NB4 (cell line): ENCODE data around the gene SLC2A5.
"Not testable (repeated sequence)": the region's sequence is repeated elsewhere in the genome, so short reads cannot be mapped to it uniquely, and the experiment has no call there.

ENCODE experiments used
- DNase-seq: peaks from one replicate; pipeline ENCODE4 v3.0.0; 2010; ENCODE audit warnings: low read depth
- H3K4me3 ChIP-seq: one replicate; pipeline ENCODE4 v1.5.1; 2011; ENCODE audit warnings: mild to moderate bottlenecking, low read depth, low read length, moderate library complexity
- MYC ChIP-seq: IDR thresholded peaks from 2 replicates; pipeline ENCODE4 v1.6.1; 2011; ENCODE audit warnings: low read depth, low read length
- POLR2A ChIP-seq: IDR thresholded peaks from 2 replicates; pipeline ENCODE4 v1.6.1; 2011; ENCODE audit warnings: mild to moderate bottlenecking; ENCODE audit not compliant: insufficient read length; ENCODE audit errors: extremely low read depth
- TF ChIP-seq, protein P1 (sequence below): IDR thresholded peaks from 2 replicates; pipeline ENCODE4 v1.6.1; 2011; ENCODE audit warnings: low read depth, low read length
- TF ChIP-seq, protein P2 (sequence below): IDR thresholded peaks from one replicate; pipeline ENCODE4 v1.5.1; 2012; ENCODE audit warnings: low read depth, low read length

Gene SLC2A5

DNA sequence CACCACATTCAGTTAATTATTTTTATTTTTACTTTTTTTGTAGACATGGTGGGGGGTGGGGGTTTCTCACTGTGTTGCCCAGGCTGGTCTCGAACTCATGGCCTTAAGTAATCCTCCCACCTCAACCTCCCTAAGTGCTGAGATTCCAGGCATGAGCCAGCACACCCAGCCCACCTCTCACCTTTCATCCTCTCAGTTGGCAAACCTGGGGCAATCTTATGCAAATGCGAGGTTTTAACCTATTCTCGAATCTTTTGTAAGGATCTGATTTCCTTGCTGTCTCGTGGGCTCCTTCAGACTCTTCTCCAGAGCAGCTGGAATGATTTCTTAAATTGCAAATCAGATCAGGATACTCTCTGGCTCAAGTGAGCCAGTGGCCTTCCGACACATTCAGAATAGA, 36.1 kb downstream of the SLC2A5 start:
- no peak for TF ChIP-seq POLR2A
- TF ChIP-seq, protein P1, sequence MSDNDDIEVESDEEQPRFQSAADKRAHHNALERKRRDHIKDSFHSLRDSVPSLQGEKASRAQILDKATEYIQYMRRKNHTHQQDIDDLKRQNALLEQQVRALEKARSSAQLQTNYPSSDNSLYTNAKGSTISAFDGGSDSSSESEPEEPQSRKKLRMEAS, result no peak
- TF ChIP-seq MYC, result no peak
- TF ChIP-seq, protein P2, sequence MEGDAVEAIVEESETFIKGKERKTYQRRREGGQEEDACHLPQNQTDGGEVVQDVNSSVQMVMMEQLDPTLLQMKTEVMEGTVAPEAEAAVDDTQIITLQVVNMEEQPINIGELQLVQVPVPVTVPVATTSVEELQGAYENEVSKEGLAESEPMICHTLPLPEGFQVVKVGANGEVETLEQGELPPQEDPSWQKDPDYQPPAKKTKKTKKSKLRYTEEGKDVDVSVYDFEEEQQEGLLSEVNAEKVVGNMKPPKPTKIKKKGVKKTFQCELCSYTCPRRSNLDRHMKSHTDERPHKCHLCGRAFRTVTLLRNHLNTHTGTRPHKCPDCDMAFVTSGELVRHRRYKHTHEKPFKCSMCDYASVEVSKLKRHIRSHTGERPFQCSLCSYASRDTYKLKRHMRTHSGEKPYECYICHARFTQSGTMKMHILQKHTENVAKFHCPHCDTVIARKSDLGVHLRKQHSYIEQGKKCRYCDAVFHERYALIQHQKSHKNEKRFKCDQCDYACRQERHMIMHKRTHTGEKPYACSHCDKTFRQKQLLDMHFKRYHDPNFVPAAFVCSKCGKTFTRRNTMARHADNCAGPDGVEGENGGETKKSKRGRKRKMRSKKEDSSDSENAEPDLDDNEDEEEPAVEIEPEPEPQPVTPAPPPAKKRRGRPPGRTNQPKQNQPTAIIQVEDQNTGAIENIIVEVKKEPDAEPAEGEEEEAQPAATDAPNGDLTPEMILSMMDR, result no peak
- no peak for DNase-seq
- H3K4me3 ChIP-seq, result no peak overlapping the region

DNA sequence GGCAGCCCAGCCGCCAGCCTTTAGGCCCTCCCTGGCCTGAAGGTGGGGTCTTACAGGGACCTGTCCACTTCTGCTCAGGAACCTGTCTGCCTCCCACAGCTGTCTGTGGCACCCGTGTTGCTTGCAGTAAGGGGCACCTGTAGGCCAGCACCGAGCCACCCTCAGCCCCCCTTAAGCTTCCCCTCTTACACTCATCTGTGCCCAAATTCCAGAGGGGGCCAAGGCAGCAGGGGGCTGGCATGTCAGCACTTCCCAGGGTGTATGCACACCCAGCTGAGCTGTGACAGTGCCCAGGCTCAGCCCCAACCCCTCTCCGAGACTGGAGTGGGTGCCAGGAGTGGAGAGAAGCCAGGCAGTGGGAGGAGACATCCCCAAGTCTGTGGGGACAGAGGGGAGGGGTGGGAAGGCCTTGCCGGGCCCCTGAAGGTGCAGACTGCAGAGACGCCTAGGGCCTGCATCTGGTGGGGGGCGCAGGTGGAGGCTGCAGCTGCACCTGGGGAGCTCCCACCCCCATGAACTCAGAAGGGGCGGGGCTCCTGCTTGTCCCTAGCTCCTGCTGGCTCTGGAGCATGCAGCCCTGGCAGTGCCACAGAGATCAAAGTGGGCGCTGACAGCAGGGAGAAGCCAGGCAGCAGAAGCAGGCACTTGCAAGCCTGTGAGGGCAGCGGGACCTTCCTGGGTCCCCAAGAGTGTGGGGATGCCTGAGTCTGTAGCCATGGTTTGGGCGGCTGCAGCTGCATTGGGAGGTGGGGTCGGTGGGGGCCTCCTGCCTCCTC, 37.8 kb downstream of the SLC2A5 start:
- DNase-seq, result no peak
- no peak overlapping the region for H3K4me3 ChIP-seq
- TF ChIP-seq POLR2A (no peak), MYC (no peak)
- TF ChIP-seq, protein P2, result no peak
- TF ChIP-seq, protein P1, result no peak

DNA sequence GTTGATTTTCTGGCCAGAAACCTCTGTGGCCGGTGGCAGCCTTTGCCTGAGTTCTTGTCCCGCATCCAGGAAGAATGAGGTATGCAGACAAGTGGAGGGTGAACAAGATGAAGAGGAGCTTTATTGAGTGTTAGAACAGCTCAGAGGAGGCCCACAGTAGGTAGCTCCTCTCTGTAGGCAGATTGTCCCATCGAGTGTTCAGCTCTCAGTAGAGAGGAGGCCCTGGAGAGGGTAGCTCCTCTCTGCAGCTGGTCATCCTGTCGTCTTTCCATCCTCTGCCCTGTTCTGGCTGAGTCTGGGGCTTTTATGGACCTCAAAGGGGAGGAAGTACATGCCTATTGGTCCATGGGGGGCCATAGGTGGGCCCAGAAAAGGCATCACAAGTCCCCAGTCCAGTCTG, 38.4 kb downstream of the SLC2A5 start:
- not testable (repeated sequence) for H3K4me3 ChIP-seq, DNase-seq

DNA sequence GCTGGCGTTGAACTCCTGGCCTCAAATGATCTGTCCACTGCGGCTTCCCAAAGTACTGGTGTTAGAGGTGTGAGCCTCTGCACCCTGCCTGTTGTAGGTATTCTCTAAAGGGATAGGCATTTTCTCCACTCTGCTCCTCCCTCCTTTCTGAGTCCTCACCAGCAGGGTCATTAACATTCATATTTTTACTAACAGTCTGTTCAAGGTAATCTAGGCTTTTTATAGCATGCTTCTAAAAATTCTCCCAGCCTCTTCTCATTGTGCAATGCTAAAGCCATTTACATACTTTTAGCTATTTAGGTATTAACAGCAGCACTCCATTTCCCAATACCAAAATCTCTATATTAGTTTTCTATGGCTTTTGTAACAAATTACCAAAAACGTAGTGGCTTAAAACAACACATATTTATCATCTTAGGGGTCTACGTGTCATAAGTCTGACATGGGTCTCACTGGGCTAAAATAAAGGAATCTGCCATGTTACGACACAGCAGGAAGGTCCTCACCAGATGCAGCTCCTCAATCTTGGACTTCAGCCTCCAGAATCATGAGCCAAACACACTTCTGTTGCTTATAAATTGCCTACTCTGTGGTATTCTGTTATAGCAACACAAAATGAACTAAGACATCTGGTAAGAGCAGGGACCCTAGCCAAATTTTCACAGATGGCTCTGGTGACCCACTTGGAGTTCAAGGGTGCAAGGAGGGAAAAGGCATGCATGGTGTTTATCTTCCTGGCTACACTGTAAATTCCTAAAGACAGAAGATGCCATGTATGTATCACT, 40.3 kb downstream of the SLC2A5 start:
- no peak overlapping the region for H3K4me3 ChIP-seq
- TF ChIP-seq POLR2A, result no peak
- TF ChIP-seq, protein P1, result no peak
- TF ChIP-seq MYC, result no peak
- TF ChIP-seq, protein P2, result no peak
- no peak for DNase-seq

DNA sequence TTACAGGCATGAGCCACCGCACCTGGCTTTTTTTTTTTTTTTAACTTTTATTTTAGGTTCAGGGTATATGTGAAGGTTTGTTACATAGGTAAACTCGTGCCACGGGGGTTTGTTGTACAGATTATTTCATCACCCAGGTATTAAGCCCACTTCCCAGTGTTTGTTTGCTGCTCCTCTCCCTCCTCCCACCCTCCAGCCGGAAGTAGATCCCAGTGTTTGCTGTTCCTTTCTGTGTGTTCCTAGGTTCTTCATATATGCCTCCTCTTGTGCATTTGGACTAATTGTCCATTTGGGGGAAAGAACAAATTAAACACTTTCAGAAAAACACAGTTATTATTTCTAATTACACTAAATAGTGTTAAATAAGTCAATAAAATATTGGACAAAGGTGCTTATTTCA, 42.1 kb downstream of the SLC2A5 start:
- H3K4me3 ChIP-seq, result no peak overlapping the region
- DNase-seq, result no peak
- no peak for TF ChIP-seq POLR2A
- TF ChIP-seq, protein P2, result no peak
- no peak for TF ChIP-seq MYC
- TF ChIP-seq, protein P1, result no peak

DNA sequence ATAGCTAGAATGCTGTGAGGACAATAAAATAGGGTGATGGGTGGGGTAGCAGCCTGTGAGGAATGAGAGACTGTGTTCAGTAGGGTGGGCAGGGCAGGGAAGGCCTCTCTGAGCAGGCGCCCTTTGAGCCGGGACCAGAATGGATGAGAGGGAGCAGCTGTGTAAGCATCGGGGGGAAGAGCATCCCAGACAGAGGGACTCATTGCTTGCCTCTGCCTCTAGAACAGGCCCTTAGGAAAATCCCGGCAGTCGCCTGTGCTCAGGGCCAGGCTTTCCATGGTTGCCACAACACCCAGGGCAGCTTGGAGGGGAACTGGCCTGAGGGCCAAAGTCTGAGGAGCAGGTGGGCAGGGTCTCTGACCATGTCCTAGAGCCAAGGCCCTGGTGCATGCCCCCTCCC, 44.0 kb downstream of the SLC2A5 start:
- no peak for TF ChIP-seq MYC
- TF ChIP-seq, protein P1, result no peak
- TF ChIP-seq, protein P2, result no peak
- no peak overlapping the region for H3K4me3 ChIP-seq
- DNase-seq, result no peak
